Endometrium (tissue), 2 donors: ENCODE results near the gene PPFIA4.
A peak's percentile ranks its signal among the peaks of the same experiment; 100 is the strongest.

Experiments
- FAIRE-seq: peaks from 2 replicates; lab custom pipeline; 2012; peaks lifted over from hg19 to GRCh38; lab: Jason Lieb, UNC
- donor health status: control.
- donor health status: control.

The PPFIA4 gene

GRCh38 chr1:203041351-203041932 is 15.2 kb downstream of the PPFIA4 start:
- no peak for FAIRE-seq

- no peak for FAIRE-seq
These were observed 17.7 kb downstream of the PPFIA4 start for GRCh38 chr1:203043830-203044545.

- FAIRE-seq, result no peak
These were observed 18.4 kb downstream of the PPFIA4 start for GRCh38 chr1:203044546-203045250.

- FAIRE-seq, result no peak
These were observed 19.0 kb downstream of the PPFIA4 start for GRCh38 chr1:203045336-203045735.

GRCh38 chr1:203045821-203046594 is 19.7 kb downstream of the PPFIA4 start:
- FAIRE-seq, result no peak

- FAIRE-seq, result no peak
These were observed 20.8 kb downstream of the PPFIA4 start for GRCh38 chr1:203046984-203047630.

- no peak for FAIRE-seq
These were observed 21.8 kb downstream of the PPFIA4 start for GRCh38 chr1:203048086-203048485.

- no peak for FAIRE-seq
These were observed 22.3 kb downstream of the PPFIA4 start for GRCh38 chr1:203048555-203049051.

GRCh38 chr1:203049077-203049476 is 22.8 kb downstream of the PPFIA4 start:
- no peak for FAIRE-seq

- FAIRE-seq, result no peak
These were observed 23.4 kb downstream of the PPFIA4 start for GRCh38 chr1:203049576-203050180.

GRCh38 chr1:203050826-203051225 is 24.5 kb downstream of the PPFIA4 start:
- FAIRE-seq, result no peak

- FAIRE-seq, result no peak
These were observed 25.6 kb downstream of the PPFIA4 start for GRCh38 chr1:203051841-203052324.

GRCh38 chr1:203052601-203053000 is 26.3 kb downstream of the PPFIA4 start:
- no peak for FAIRE-seq

- no peak for FAIRE-seq
These were observed 27.9 kb downstream of the PPFIA4 start for GRCh38 chr1:203054184-203054583.

GRCh38 chr1:203054642-203055041 is 28.4 kb downstream of the PPFIA4 start:
- FAIRE-seq, result no peak

GRCh38 chr1:203055161-203055799 is 29.0 kb downstream of the PPFIA4 start:
- FAIRE-seq, result no peak

- FAIRE-seq, result no peak
These were observed 29.7 kb downstream of the PPFIA4 start for GRCh38 chr1:203056012-203056411.

- no peak for FAIRE-seq
These were observed 30.2 kb downstream of the PPFIA4 start for GRCh38 chr1:203056516-203056915.

- peak; percentile 84 for FAIRE-seq
These were observed 31.8 kb downstream of the PPFIA4 start for GRCh38 chr1:203057911-203058675.

GRCh38 chr1:203058676-203058935 is 32.3 kb downstream of the PPFIA4 start:
- no peak for FAIRE-seq
